ENCODE data around the gene ALMS1. TPM values are rescaled to one million over a fixed set of nuclear protein-coding genes. Genes with fewer than 3 reads are reported as not detected.

The ALMS1 gene
- total RNA-seq, 4 donors from 2014 or later: 26.4 to 54.3 (median 36.5) TPM

DNA sequence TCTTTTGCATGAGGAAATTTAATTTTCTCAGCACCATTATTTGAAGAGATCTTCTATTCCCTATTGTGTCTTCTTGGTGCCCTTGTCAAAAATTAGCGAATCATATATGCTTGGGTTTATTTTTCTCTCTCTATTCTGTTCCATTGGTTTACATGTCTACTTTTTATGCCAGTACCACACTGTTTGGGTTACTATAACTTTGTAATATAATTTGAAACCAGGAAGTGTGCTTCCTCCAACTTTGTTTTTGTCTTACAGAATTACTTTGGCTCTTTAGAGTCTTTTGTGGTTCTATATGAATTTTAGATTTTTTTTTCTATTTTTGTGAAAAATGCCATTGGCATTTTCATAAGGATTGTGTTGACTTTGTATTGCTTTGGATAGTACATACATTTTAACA lies 17.6 kb downstream of the ALMS1 start:
- TF ChIP-seq, protein P1, sequence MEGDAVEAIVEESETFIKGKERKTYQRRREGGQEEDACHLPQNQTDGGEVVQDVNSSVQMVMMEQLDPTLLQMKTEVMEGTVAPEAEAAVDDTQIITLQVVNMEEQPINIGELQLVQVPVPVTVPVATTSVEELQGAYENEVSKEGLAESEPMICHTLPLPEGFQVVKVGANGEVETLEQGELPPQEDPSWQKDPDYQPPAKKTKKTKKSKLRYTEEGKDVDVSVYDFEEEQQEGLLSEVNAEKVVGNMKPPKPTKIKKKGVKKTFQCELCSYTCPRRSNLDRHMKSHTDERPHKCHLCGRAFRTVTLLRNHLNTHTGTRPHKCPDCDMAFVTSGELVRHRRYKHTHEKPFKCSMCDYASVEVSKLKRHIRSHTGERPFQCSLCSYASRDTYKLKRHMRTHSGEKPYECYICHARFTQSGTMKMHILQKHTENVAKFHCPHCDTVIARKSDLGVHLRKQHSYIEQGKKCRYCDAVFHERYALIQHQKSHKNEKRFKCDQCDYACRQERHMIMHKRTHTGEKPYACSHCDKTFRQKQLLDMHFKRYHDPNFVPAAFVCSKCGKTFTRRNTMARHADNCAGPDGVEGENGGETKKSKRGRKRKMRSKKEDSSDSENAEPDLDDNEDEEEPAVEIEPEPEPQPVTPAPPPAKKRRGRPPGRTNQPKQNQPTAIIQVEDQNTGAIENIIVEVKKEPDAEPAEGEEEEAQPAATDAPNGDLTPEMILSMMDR (IDR thresholded peaks at IDR 0.05): no peak
- TF ChIP-seq POLR2A (IDR thresholded peaks at IDR 0.05) (no peak), POLR2AphosphoS5 (IDR thresholded peaks at IDR 0.05) (no peak), EP300 (IDR thresholded peaks at IDR 0.05) (no peak)
- WGBS, 2 donors (ENCODE audit: low coverage in 1 of 2): 93 to 100% methylated on average over 1 of the region's 1 CpG
- Histone ChIP-seq H3K4me3 (no peak overlapping the region), H3K9me3 (peaks cover 0 to 18% (median 0%) of the 10 kb centered on the region in 3 donors), H3K27ac (no peak overlapping the region), H3K36me3 (peaks cover 0 to 19% of the 10 kb centered on the region in 2 donors), H3K27me3 (no peaks in the 10 kb centered on the region), H3K4me1 (no peaks in the 10 kb centered on the region)
- ATAC-seq: no peak

GRCh38 chr2:73404409-73404808 lies 18.8 kb downstream of the ALMS1 start:
- H3K36me3 ChIP-seq: peaks cover 0 to 17% of the 10 kb centered on the region in 2 donors
- 96 to 97% methylated on average over 5 of the region's 5 CpGs for WGBS, 2 donors (ENCODE audit: low coverage in 1 of 2)
- H3K4me3 ChIP-seq: no peak overlapping the region
- no peaks in the 10 kb centered on the region for H3K4me1 ChIP-seq
- no peak overlapping the region for H3K27ac ChIP-seq
- no peak for ATAC-seq
- H3K9me3 ChIP-seq: peaks cover 0 to 10% (median 0%) of the 10 kb centered on the region in 3 donors
- TF ChIP-seq, protein P1 (IDR thresholded peaks at IDR 0.05): no peak
- TF ChIP-seq EP300 (IDR thresholded peaks at IDR 0.05): no peak
- TF ChIP-seq POLR2A (IDR thresholded peaks at IDR 0.05): no peak
- TF ChIP-seq POLR2AphosphoS5 (IDR thresholded peaks at IDR 0.05): no peak
- no peaks in the 10 kb centered on the region for H3K27me3 ChIP-seq

- Histone ChIP-seq H3K36me3 (peaks cover 0 to 12% of the 10 kb centered on the region in 2 donors), H3K4me1 (no peaks in the 10 kb centered on the region), H3K27ac (no peak overlapping the region), H3K27me3 (no peaks in the 10 kb centered on the region), H3K4me3 (no peak overlapping the region), H3K9me3 (peaks cover 0 to 10% (median 0%) of the 10 kb centered on the region in 3 donors)
- WGBS, 2 donors (ENCODE audit: low coverage in 1 of 2): 60 to 72% methylated on average over 2 of the region's 2 CpGs
- no peak for ATAC-seq
- no peak for TF ChIP-seq POLR2A (IDR thresholded peaks at IDR 0.05)
- TF ChIP-seq, protein P1 (IDR thresholded peaks at IDR 0.05): no peak
- no peak for TF ChIP-seq POLR2AphosphoS5 (IDR thresholded peaks at IDR 0.05)
- no peak for TF ChIP-seq EP300 (IDR thresholded peaks at IDR 0.05)
Observed at GRCh38 chr2:73406996-73407395, 21.4 kb downstream of the ALMS1 start.

DNA sequence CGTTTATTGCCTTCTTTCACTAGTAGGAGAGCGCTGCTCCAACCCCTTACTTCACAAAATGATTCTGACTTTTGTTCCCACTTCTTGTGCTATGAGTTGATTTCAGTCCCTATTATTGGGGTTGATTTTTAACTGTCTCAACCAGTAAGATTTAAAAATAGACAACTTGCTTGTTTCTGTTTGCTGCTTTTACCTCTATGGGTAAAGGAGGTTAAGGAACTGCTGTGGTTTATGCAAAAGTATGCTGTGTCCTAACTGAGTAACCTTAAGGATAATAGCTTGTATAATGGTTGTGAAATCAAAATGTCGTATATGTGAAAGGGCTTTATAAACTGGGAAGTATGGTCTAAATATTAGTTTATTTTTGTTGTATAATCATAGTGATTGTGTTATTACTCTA lies 22.6 kb downstream of the ALMS1 start:
- 75 to 79% methylated on average over 3 of the region's 3 CpGs for WGBS, 2 donors (ENCODE audit: low coverage in 1 of 2)
- no peak overlapping the region for H3K27ac ChIP-seq
- no peaks in the 10 kb centered on the region for H3K27me3 ChIP-seq
- H3K9me3 ChIP-seq: peaks cover 0 to 10% (median 0%) of the 10 kb centered on the region in 3 donors
- no peak for ATAC-seq
- H3K36me3 ChIP-seq: peaks cover 0 to 12% of the 10 kb centered on the region in 2 donors
- H3K4me3 ChIP-seq: no peak overlapping the region
- TF ChIP-seq, protein P1 (IDR thresholded peaks at IDR 0.05): no peak
- TF ChIP-seq POLR2AphosphoS5 (IDR thresholded peaks at IDR 0.05) (no peak), EP300 (IDR thresholded peaks at IDR 0.05) (no peak), POLR2A (IDR thresholded peaks at IDR 0.05) (no peak)
- H3K4me1 ChIP-seq: no peaks in the 10 kb centered on the region

- no peaks in the 10 kb centered on the region for H3K9me3 ChIP-seq
- no peak for TF ChIP-seq POLR2AphosphoS5 (IDR thresholded peaks at IDR 0.05)
- TF ChIP-seq, protein P1 (IDR thresholded peaks at IDR 0.05): no peak
- no peak for TF ChIP-seq POLR2A (IDR thresholded peaks at IDR 0.05)
- TF ChIP-seq EP300 (IDR thresholded peaks at IDR 0.05): no peak
- no peak overlapping the region for H3K4me3 ChIP-seq
- no peak overlapping the region for H3K27ac ChIP-seq
- no peaks in the 10 kb centered on the region for H3K27me3 ChIP-seq
- WGBS, 2 donors (ENCODE audit: low coverage in 1 of 2): 74 to 89% methylated on average over 3 of the region's 3 CpGs
- H3K4me1 ChIP-seq: peaks cover 0 to 14% (median 2%) of the 10 kb centered on the region in 3 donors
- ATAC-seq: no peak
- peaks cover 0 to 13% of the 10 kb centered on the region in 2 donors for H3K36me3 ChIP-seq
Observed at GRCh38 chr2:73414696-73415095, 29.1 kb downstream of the ALMS1 start.
